Activated CD8-positive, alpha-beta memory T cell treated with anti-CD3 and anti-CD28 coated beads, Interleukin-2, amount 50 U/mL, for 48 hours (primary cell): ENCODE measurements around the gene CDH23.

Experiments used
- DNase-seq: peaks from one replicate; pipeline ENCODE4 v3.0.0-alpha.2; 2020

Gene CDH23

DNA sequence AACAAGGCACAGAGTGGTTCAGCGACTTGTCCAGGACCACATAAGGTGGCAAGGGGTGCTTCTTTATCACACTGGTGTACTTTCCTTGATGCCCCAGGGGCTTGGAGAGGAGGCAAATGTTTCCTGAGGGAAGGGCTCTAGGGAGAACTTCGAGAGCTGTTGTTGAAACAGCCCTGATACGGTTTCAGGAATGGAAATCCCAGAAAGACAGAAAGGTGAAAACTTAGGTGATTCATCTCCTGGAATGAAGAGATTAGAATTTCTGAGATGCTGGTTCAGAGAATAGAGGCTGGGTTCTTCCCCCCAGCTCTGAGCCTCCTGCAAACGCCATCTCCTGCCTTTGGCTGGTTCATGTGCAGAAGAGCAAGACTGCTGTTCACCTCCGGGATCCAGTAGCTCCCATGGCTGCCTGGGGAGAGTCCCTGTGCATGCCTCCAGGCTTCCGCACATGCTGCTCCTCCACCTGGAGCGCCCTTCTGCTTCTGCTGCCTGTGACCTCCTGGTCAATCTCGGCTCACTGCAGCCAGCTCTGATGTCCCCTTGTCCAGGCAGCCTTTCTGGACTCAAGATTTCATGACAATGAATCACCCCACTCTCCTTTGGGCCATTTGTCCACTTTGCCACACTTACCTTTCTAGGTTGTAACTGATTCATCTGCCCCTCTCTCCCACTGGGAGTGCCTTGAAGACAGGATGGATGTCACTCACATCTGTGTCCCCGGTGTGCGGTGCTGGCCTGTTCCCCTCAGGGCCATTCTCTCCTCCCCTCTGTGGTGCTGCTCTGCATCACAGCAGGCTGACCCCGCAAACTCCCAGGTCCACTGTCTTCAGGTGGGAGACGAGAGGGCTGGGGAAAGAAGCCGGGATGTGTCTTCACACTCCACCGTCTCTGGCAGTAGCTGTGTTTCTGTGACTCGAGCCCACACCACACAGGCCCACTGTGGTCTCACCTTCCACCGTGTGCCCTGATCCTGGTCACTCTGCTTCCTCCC, 3.6 kb upstream of the CDH23 start:
- DNase-seq: peak; percentile 32

DNA sequence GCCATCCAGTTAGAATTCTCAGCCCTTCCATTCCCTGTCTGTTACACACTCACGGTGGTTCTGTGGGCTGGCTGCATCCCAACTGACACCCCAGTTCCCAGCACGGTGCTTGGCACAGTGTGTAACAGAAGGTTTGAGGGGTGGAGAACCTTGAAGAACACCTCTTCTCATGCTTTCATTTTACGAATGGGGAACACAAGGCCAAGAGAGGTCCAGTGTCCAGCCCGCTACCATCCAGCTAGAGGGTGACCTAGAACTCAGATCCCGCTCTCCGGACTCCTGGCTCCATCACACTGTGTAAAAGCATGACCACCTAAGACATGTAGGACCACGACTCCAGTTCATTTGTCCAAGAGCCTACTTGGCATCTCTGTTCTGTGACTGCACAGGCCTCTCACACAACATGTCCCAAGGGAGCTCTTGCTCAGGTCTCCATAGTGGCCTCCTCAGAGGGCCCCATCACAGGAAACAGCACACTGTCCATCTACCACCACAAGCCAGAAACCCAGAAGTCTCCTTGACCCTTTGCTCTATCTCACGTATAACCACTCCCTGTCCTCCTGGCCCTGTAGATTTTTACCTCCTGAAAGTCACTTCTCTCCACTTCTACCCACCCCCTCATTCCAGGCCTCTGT, 2.8 kb upstream of the CDH23 start:
- DNase-seq: peak; percentile 40

DNA sequence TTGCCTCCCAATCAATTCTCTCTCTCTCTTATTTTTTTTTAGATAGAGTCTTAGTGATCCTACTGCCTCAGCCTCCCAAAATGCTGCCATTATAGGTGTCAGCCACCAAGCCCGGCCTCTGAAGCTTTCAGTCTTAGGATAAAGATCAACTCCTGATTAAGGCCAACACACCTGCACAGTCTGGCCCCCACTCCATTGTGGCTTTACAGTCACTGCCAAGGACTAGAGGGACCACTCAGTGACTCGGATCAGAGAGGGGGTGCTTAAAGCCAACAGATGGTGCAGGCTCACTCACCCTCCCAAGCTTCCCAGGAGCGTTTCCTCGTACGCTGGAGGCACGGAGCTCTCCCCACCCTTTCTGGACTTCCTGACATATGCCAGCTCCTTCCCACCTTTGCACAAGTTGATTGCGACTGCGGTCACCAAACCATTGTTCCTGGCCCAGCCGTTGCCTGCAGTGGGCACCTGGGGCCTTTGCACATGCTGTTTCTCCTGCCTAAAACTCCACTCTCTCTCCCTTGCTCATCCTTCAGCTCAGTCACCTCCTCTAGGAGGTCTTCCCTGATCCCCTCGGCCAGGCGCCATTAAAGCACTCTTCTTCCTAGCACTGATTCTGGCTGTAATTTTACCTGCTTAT, 1.7 kb upstream of the CDH23 start:
- peak; percentile 35 for DNase-seq

DNA sequence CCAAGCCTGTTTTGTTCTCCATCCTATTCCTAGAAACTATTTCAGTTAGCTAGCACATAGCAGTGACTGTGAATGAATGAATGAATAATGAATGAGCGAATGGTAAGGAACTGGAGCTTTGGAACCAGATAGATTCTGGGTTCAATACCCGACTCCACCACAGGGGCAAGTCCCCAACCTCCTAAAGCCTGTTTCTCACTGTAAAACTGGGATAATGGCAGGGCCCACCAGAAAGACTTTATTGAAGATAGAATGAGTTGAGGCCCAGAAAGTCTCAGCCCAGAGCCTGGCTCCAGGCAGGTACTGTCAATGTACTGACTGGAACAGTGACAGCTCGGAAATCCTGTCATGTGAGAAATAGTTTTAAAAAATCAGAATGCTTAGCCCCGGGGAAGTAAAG, 1.1 kb upstream of the CDH23 start:
- DNase-seq: peak; percentile 33

GRCh38 chr10:71396084-71396710, 523 bp upstream of the CDH23 start:
- peak; percentile 64 for DNase-seq

- DNase-seq: no peak
Observed at GRCh38 chr10:71397296-71398212, 834 bp downstream of the CDH23 start.

GRCh38 chr10:71398976-71399375, 2.3 kb downstream of the CDH23 start:
- peak; percentile 47 for DNase-seq

DNA sequence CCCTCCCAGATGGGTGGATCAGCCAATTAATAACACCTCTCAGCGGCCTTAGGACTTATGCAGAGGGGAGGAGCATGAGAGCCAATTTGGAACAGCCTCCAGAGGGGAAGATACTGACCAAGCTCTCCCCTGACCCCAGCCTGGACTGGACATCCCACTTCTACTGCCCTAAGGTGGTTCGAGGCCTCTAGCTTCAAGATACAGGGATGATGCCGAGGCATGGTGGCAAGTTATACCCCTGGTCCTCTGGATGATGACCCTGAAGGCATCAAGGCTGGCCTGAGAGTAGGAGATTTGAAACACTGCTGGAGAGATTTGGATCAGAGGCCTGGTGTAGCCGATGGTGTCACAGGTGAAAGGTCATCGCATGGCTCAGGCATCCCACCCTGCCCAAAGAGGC, 3.2 kb downstream of the CDH23 start:
- peak; percentile 20 for DNase-seq

GRCh38 chr10:71401056-71401455, 4.3 kb downstream of the CDH23 start:
- peak; percentile 32 for DNase-seq

- peak; percentile 4 for DNase-seq
Observed at GRCh38 chr10:71402005-71402404, 5.3 kb downstream of the CDH23 start.

GRCh38 chr10:71404503-71405295, 8.0 kb downstream of the CDH23 start:
- peak; percentile 33 for DNase-seq

GRCh38 chr10:71406878-71407277, 10.2 kb downstream of the CDH23 start:
- DNase-seq: peak; percentile 30

DNA sequence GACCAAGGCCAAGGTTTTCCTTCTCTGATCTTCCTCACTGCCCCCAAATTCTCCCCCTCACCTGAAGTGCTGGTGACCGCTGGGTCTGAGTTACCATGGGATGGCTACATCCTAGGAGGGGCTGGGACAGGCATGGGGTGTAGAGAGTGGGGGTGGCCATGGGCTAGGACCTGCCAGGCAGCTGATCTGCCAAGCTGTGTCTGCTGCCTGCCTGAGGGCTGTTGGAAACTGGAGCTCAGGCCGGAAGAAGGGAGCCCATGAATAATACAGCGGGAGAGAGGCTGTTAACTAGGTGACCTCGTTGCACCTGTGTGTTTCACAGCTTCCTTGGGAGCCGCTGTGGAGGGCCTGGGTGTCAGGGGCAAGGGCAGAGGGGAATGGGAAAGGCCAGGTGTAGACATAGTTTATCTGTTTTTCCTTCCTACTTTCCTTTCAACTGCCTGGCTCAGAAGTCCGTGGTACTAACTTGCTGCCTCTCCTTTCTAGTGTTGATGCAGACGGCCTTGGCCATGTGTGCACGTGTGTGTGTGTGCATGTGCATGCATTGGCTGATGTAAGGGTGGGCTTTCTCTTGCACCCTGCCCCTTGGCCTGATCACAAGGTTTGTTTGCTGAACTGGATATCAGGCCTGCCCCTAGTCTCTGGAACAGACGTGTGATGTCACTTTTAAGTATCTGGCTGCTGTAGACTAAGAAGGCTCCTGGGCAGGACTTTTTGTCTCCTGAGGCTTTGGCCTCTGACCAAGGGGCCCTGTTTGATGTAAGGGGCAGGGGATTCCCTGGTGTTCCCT, 11.9 kb downstream of the CDH23 start:
- DNase-seq: peak; percentile 35

DNA sequence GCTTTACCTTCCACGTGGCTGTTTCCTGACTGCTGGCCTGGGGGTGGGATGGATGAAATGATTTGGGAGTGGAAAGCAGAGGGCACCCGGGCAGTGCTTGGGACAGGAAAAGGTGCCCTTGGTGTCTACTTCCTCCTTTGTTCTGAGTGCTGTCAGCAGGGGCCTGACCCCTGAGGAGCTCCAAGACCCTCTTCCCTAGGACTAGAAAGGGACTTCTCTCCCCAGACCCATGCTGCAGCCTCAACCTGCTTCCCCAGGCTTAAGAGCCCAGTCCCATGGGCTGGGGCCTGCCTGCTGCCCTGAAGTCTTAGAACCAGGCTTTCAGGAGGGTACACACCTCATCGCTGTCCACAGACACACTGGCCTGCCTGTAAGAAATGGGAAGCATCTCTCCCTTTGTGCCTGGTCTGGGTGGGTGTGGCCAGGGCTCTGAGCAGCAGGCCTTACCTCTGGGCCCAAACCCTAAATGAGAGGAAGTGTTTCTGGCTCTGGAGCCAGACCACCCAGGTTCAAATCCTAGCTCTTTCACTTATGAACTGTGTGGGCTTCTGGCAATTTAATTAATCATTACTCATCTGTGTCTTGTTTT, 12.9 kb downstream of the CDH23 start:
- DNase-seq: peak; percentile 23

GRCh38 chr10:71413581-71413980, 16.9 kb downstream of the CDH23 start:
- DNase-seq: no peak

GRCh38 chr10:71414359-71414758, 17.6 kb downstream of the CDH23 start:
- no peak for DNase-seq

DNA sequence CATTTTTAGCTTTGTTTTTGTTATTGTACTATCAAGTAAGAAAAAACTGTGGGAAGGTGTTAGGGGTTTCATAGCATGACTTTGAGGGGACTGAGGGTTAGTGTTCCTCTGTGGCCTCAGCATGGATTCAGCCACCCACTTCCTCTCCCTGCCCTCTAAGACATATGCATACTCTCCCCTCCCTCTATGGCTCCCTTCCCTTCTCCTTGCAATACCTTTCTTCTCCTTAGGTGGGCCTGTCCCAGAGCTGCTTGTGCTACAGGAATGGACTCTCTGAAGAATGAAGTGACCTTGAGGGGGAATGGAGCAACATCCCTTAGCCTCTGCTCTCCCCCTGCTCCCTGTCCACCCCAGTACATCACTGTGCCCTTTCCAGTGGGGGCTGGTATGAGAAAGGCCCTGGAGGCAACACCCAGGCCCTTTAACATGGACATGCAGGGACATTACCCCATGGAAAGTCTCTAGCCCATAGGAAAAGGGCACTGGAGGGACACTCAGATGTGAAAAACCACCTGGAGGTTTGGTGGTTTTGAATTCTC, 22.4 kb downstream of the CDH23 start:
- DNase-seq: peak; percentile 2

DNA sequence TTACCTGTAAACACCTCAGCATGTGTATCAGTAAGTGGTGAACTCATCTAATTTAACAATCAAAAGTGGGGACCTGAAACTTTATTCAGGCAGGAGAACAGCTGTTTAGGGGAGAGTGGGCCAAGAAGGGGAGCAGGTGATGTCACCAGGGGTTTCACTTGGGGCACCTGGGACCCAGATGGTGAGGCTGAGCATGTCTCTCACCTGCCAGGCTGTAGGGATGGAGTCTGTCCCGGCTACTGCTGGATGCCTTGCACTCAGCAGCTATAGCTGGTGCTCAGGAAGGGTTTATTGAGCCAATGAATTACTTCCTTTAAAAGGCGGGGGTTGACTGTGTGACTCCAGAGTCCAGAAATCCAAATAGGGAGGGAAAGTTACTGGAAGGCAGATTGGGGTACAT, 23.0 kb downstream of the CDH23 start:
- DNase-seq: peak; percentile 18

DNA sequence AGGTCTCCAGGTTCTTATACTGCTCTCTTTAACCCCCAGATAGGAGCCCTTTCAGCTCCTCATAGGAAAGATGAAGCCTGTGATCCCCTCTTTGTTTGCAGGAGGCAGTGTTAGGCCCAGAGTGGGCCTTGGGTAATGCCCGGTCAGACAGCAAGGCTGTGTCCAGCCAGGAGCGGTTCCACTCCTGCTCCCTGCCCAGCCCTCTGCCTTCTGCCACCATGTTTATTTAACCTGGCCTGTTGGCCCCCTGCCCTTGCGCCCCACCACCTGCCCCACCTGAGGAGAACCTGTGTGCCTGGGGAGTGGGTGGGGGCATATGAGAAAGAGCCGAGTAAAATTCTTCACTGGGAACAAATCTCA, 24.3 kb downstream of the CDH23 start:
- DNase-seq: peak; percentile 32

GRCh38 chr10:71423250-71423649, 26.5 kb downstream of the CDH23 start:
- peak; percentile 22 for DNase-seq
